B cell (primary cell): ENCODE measurements around the gene NPM3.

Experiments used
- EZH2 ChIP-seq: IDR thresholded peaks from 2 replicates; pipeline ENCODE4 v1.6.1; 2012; ENCODE audit warnings: borderline replicate concordance, low read depth, mild to moderate bottlenecking, moderate library complexity, low read length; ENCODE audit not compliant: insufficient read depth, poor library complexity, severe bottlenecking
- TF ChIP-seq, protein P1 (sequence below): fragments of 200-600 bp; IDR thresholded peaks from one replicate; pipeline ENCODE4 v1.8.0; 2022; ENCODE audit warnings: antibody characterized with exemption, mild to moderate bottlenecking

DNA sequence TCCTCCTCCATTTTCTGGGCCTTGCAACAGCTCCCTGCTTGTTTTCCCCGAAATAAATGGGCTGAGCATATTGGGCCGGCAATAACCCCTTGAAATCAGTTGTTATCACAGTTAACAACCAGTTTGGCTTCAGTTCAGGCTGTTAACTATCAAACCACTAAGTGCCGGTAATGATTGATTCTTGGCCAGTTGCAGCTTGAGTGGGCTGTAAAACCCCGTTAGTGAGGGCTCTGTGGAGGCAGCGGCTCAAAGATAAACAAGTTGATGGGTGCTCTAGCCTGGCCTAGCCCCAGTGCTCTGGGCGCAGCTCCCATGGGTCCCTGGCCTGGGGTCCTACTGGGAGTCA, 15.7 kb downstream of the NPM3 start:
- TF ChIP-seq, protein P1, sequence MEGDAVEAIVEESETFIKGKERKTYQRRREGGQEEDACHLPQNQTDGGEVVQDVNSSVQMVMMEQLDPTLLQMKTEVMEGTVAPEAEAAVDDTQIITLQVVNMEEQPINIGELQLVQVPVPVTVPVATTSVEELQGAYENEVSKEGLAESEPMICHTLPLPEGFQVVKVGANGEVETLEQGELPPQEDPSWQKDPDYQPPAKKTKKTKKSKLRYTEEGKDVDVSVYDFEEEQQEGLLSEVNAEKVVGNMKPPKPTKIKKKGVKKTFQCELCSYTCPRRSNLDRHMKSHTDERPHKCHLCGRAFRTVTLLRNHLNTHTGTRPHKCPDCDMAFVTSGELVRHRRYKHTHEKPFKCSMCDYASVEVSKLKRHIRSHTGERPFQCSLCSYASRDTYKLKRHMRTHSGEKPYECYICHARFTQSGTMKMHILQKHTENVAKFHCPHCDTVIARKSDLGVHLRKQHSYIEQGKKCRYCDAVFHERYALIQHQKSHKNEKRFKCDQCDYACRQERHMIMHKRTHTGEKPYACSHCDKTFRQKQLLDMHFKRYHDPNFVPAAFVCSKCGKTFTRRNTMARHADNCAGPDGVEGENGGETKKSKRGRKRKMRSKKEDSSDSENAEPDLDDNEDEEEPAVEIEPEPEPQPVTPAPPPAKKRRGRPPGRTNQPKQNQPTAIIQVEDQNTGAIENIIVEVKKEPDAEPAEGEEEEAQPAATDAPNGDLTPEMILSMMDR = no peak
- TF ChIP-seq EZH2 = no peak
